WTC11 (cell line): ENCODE measurements around the gene ZNF764. TPM values are rescaled to one million over a fixed set of nuclear protein-coding genes. Genes with fewer than 3 reads are reported as not detected.
A peak's percentile ranks its signal among the peaks of the same experiment; 100 is the strongest.

Experiments
- ELF4 ChIP-seq: sonication (generic); formaldehyde crosslinking; IDR thresholded peaks from 2 replicates; pipeline ENCODE4 v1.8.1; 2022; ENCODE audit warnings: low read depth, mild to moderate bottlenecking, moderate library complexity, missing genetic modification reagents
- GTF2I ChIP-seq: fragments of 250-450 bp; sonication (Bioruptor Pico); conservative IDR thresholded peaks from 2 replicates; pipeline ENCODE4 v1.4.0; 2021; ENCODE audit warnings: mild to moderate bottlenecking
- HMGA2 ChIP-seq: fragments of 250-450 bp; sonication (Bioruptor Pico); IDR thresholded peaks from 2 replicates; pipeline ENCODE4 v1.4.0; 2021; ENCODE audit warnings: mild to moderate bottlenecking, moderate library complexity
- IRF2 ChIP-seq: sonication (generic); formaldehyde crosslinking; IDR thresholded peaks from 2 replicates; pipeline ENCODE4 v1.8.0; 2022; ENCODE audit warnings: low read depth, missing genetic modification reagents, borderline replicate concordance
- NFYB ChIP-seq: sonication (generic); formaldehyde crosslinking; conservative IDR thresholded peaks from 2 replicates; pipeline ENCODE4 v1.8.0; 2022; ENCODE audit warnings: low read depth, missing genetic modification reagents
- PRRX2 ChIP-seq: fragments of 250-450 bp; sonication (Bioruptor Pico); IDR thresholded peaks from 2 replicates; pipeline ENCODE4 v1.8.0; 2021; ENCODE audit warnings: mild to moderate bottlenecking
- RELA ChIP-seq: sonication (generic); formaldehyde crosslinking; IDR thresholded peaks from 2 replicates; pipeline ENCODE4 v1.8.1; 2022; ENCODE audit warnings: missing genetic modification reagents, mild to moderate bottlenecking, borderline replicate concordance
- SOX15 ChIP-seq: fragments of 250-450 bp; sonication (Bioruptor Pico); IDR thresholded peaks from 2 replicates; pipeline ENCODE4 v1.9.0; 2021; ENCODE audit warnings: mild to moderate bottlenecking
- TEAD4 ChIP-seq: sonication (generic); formaldehyde crosslinking; IDR thresholded peaks from 2 replicates; pipeline ENCODE4 v1.8.0; 2022; ENCODE audit warnings: mild to moderate bottlenecking, missing genetic modification reagents
- ZNF138 ChIP-seq: sonication (generic); formaldehyde crosslinking; conservative IDR thresholded peaks from 2 replicates; pipeline ENCODE4 v1.8.1; 2022; ENCODE audit warnings: mild to moderate bottlenecking, moderate library complexity, missing genetic modification reagents
- total RNA-seq: library from RNA; stranded (reverse); gene quantifications from 3 replicates; pipeline ENCODE4 v1.2.3, GENCODE V29; 2021
- TF ChIP-seq, protein P1 (sequence below): sonication (generic); formaldehyde crosslinking; IDR thresholded peaks from 2 replicates; pipeline ENCODE4 v1.8.1; 2022; ENCODE audit warnings: missing genetic modification reagents, borderline replicate concordance
- TF ChIP-seq, protein P2 (sequence below): sonication (generic); formaldehyde crosslinking; IDR thresholded peaks from 2 replicates; pipeline ENCODE4 v1.8.0; 2023; ENCODE audit warnings: missing genetic modification reagents, mild to moderate bottlenecking, borderline replicate concordance
- TF ChIP-seq, protein P3 (sequence below): sonication (generic); formaldehyde crosslinking; IDR thresholded peaks from 2 replicates; pipeline ENCODE4 v1.8.1; 2023; ENCODE audit warnings: mild to moderate bottlenecking, missing genetic modification reagents, moderate library complexity
- TF ChIP-seq, protein P4 (sequence below): sonication (generic); formaldehyde crosslinking; conservative IDR thresholded peaks from 2 replicates; pipeline ENCODE4 v1.8.1; 2022; ENCODE audit warnings: mild to moderate bottlenecking, missing genetic modification reagents
- TF ChIP-seq, protein P5 (sequence below): sonication (generic); formaldehyde crosslinking; IDR thresholded peaks from 2 replicates; pipeline ENCODE4 v1.8.1; 2023; ENCODE audit warnings: mild to moderate bottlenecking, missing genetic modification reagents
- TF ChIP-seq, protein P6 (sequence below): sonication (generic); formaldehyde crosslinking; IDR thresholded peaks from 2 replicates; pipeline ENCODE4 v1.8.1; 2022; ENCODE audit warnings: low read depth, missing genetic modification reagents, borderline replicate concordance
- TF ChIP-seq, protein P7 (sequence below): sonication (generic); formaldehyde crosslinking; IDR thresholded peaks from 2 replicates; pipeline ENCODE4 v1.8.1; 2022; ENCODE audit warnings: mild to moderate bottlenecking, missing genetic modification reagents, moderate library complexity, borderline replicate concordance
- TF ChIP-seq, protein P8 (sequence below): sonication (generic); formaldehyde crosslinking; IDR thresholded peaks from 2 replicates; pipeline ENCODE4 v1.8.0; 2023; ENCODE audit warnings: missing genetic modification reagents
- TF ChIP-seq, protein P9 (sequence below): sonication (generic); formaldehyde crosslinking; IDR thresholded peaks from 2 replicates; pipeline ENCODE4 v1.8.0; 2022; ENCODE audit warnings: missing genetic modification reagents
- TF ChIP-seq, protein P10 (sequence below): fragments of 250-450 bp; sonication (Bioruptor Pico); IDR thresholded peaks from 2 replicates; pipeline ENCODE4 v1.8.0; 2021; ENCODE audit warnings: mild to moderate bottlenecking

The ZNF764 gene
- total RNA-seq, 1 experiment from 2014 or later: 10.4 TPM

DNA sequence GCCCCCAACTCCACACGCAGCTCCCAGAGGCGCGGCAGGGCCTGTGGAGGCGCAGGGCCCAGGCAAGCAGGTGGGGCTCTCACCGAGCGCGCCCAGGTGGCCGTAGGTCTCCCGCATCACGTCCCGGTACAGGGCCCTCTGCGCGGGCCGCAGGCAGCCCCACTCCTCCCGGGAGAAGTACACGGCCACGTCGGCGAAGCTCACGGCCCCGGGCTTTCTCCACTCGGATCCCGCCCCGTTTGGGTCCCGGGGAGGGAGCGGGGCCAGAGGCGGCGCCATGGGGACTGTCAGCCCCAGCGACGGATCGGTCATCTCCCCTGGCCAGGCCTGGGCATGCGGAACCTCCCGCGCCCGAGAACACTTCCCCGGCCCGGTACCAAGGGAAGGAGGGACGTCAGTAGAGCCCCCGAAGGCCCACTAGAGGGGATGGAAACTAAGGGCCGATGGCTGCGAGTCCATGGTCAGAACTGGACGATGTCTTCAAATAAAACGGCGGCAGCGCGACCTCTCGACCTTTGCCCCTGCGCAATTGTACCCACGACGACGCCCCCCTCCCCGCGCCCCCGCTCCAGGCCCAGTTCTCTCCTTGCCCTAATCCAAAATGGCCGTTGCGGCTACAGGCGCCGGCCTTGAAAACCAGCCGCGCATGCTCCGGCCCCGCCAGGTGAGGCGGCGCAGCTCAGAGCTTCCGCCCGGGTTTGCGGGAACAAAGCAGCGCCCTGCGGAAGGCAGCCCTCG, 23.6 kb downstream of the ZNF764 start, which contains the start of gene ZNF747 (continued):
- TF ChIP-seq, protein P1, sequence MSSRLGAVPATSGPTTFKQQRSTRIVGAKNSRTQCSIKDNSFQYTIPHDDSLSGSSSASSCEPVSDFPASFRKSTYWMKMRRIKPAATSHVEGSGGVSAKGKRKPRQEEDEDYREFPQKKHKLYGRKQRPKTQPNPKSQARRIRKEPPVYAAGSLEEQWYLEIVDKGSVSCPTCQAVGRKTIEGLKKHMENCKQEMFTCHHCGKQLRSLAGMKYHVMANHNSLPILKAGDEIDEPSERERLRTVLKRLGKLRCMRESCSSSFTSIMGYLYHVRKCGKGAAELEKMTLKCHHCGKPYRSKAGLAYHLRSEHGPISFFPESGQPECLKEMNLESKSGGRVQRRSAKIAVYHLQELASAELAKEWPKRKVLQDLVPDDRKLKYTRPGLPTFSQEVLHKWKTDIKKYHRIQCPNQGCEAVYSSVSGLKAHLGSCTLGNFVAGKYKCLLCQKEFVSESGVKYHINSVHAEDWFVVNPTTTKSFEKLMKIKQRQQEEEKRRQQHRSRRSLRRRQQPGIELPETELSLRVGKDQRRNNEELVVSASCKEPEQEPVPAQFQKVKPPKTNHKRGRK (CRISPR knock-in tag): no peak
- TF ChIP-seq SOX15 (CRISPR knock-in tag): no peak
- 0 out of 2 replicates have a peak, but pooled peaks have one; percentile 32 for TF ChIP-seq TEAD4 (CRISPR knock-in tag)
- no peak for TF ChIP-seq HMGA2 (CRISPR knock-in tag)
- TF ChIP-seq PRRX2 (CRISPR knock-in tag): no peak
- TF ChIP-seq, protein P2, sequence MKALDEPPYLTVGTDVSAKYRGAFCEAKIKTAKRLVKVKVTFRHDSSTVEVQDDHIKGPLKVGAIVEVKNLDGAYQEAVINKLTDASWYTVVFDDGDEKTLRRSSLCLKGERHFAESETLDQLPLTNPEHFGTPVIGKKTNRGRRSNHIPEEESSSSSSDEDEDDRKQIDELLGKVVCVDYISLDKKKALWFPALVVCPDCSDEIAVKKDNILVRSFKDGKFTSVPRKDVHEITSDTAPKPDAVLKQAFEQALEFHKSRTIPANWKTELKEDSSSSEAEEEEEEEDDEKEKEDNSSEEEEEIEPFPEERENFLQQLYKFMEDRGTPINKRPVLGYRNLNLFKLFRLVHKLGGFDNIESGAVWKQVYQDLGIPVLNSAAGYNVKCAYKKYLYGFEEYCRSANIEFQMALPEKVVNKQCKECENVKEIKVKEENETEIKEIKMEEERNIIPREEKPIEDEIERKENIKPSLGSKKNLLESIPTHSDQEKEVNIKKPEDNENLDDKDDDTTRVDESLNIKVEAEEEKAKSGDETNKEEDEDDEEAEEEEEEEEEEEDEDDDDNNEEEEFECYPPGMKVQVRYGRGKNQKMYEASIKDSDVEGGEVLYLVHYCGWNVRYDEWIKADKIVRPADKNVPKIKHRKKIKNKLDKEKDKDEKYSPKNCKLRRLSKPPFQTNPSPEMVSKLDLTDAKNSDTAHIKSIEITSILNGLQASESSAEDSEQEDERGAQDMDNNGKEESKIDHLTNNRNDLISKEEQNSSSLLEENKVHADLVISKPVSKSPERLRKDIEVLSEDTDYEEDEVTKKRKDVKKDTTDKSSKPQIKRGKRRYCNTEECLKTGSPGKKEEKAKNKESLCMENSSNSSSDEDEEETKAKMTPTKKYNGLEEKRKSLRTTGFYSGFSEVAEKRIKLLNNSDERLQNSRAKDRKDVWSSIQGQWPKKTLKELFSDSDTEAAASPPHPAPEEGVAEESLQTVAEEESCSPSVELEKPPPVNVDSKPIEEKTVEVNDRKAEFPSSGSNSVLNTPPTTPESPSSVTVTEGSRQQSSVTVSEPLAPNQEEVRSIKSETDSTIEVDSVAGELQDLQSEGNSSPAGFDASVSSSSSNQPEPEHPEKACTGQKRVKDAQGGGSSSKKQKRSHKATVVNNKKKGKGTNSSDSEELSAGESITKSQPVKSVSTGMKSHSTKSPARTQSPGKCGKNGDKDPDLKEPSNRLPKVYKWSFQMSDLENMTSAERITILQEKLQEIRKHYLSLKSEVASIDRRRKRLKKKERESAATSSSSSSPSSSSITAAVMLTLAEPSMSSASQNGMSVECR (CRISPR knock-in tag): 0 out of 2 replicates have a peak, but pooled peaks have one; percentile 70
- TF ChIP-seq, protein P3, sequence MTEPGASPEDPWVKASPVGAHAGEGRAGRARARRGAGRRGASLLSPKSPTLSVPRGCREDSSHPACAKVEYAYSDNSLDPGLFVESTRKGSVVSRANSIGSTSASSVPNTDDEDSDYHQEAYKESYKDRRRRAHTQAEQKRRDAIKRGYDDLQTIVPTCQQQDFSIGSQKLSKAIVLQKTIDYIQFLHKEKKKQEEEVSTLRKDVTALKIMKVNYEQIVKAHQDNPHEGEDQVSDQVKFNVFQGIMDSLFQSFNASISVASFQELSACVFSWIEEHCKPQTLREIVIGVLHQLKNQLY: 0 out of 2 replicates have a peak, but pooled peaks have one; percentile 47
- TF ChIP-seq GTF2I: no peak
- TF ChIP-seq, protein P4, sequence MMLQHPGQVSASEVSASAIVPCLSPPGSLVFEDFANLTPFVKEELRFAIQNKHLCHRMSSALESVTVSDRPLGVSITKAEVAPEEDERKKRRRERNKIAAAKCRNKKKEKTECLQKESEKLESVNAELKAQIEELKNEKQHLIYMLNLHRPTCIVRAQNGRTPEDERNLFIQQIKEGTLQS (CRISPR knock-in tag): no peak
- peak; percentile 69; the same call in 1 of the 2 replicates for TF ChIP-seq RELA (CRISPR knock-in tag)
- TF ChIP-seq, protein P5, sequence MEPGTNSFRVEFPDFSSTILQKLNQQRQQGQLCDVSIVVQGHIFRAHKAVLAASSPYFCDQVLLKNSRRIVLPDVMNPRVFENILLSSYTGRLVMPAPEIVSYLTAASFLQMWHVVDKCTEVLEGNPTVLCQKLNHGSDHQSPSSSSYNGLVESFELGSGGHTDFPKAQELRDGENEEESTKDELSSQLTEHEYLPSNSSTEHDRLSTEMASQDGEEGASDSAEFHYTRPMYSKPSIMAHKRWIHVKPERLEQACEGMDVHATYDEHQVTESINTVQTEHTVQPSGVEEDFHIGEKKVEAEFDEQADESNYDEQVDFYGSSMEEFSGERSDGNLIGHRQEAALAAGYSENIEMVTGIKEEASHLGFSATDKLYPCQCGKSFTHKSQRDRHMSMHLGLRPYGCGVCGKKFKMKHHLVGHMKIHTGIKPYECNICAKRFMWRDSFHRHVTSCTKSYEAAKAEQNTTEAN (CRISPR knock-in tag): 0 out of 2 replicates have a peak, but pooled peaks have one; percentile 76
- TF ChIP-seq ELF4 (CRISPR knock-in tag): no peak
- TF ChIP-seq NFYB (CRISPR knock-in tag): no peak
- TF ChIP-seq ZNF138 (CRISPR knock-in tag): no peak
- TF ChIP-seq, protein P6, sequence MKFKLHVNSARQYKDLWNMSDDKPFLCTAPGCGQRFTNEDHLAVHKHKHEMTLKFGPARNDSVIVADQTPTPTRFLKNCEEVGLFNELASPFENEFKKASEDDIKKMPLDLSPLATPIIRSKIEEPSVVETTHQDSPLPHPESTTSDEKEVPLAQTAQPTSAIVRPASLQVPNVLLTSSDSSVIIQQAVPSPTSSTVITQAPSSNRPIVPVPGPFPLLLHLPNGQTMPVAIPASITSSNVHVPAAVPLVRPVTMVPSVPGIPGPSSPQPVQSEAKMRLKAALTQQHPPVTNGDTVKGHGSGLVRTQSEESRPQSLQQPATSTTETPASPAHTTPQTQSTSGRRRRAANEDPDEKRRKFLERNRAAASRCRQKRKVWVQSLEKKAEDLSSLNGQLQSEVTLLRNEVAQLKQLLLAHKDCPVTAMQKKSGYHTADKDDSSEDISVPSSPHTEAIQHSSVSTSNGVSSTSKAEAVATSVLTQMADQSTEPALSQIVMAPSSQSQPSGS (CRISPR knock-in tag): no peak
- TF ChIP-seq, protein P7, sequence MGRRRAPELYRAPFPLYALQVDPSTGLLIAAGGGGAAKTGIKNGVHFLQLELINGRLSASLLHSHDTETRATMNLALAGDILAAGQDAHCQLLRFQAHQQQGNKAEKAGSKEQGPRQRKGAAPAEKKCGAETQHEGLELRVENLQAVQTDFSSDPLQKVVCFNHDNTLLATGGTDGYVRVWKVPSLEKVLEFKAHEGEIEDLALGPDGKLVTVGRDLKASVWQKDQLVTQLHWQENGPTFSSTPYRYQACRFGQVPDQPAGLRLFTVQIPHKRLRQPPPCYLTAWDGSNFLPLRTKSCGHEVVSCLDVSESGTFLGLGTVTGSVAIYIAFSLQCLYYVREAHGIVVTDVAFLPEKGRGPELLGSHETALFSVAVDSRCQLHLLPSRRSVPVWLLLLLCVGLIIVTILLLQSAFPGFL (CRISPR knock-in tag): peak; percentile 76; the same call in 1 of the 2 replicates
- TF ChIP-seq, protein P8, sequence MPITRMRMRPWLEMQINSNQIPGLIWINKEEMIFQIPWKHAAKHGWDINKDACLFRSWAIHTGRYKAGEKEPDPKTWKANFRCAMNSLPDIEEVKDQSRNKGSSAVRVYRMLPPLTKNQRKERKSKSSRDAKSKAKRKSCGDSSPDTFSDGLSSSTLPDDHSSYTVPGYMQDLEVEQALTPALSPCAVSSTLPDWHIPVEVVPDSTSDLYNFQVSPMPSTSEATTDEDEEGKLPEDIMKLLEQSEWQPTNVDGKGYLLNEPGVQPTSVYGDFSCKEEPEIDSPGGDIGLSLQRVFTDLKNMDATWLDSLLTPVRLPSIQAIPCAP (CRISPR knock-in tag): no peak
- no peak for TF ChIP-seq IRF2 (CRISPR knock-in tag)
- TF ChIP-seq, protein P9, sequence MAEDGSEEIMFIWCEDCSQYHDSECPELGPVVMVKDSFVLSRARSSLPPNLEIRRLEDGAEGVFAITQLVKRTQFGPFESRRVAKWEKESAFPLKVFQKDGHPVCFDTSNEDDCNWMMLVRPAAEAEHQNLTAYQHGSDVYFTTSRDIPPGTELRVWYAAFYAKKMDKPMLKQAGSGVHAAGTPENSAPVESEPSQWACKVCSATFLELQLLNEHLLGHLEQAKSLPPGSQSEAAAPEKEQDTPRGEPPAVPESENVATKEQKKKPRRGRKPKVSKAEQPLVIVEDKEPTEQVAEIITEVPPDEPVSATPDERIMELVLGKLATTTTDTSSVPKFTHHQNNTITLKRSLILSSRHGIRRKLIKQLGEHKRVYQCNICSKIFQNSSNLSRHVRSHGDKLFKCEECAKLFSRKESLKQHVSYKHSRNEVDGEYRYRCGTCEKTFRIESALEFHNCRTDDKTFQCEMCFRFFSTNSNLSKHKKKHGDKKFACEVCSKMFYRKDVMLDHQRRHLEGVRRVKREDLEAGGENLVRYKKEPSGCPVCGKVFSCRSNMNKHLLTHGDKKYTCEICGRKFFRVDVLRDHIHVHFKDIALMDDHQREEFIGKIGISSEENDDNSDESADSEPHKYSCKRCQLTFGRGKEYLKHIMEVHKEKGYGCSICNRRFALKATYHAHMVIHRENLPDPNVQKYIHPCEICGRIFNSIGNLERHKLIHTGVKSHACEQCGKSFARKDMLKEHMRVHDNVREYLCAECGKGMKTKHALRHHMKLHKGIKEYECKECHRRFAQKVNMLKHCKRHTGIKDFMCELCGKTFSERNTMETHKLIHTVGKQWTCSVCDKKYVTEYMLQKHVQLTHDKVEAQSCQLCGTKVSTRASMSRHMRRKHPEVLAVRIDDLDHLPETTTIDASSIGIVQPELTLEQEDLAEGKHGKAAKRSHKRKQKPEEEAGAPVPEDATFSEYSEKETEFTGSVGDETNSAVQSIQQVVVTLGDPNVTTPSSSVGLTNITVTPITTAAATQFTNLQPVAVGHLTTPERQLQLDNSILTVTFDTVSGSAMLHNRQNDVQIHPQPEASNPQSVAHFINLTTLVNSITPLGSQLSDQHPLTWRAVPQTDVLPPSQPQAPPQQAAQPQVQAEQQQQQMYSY (CRISPR knock-in tag): no peak
- TF ChIP-seq, protein P10, sequence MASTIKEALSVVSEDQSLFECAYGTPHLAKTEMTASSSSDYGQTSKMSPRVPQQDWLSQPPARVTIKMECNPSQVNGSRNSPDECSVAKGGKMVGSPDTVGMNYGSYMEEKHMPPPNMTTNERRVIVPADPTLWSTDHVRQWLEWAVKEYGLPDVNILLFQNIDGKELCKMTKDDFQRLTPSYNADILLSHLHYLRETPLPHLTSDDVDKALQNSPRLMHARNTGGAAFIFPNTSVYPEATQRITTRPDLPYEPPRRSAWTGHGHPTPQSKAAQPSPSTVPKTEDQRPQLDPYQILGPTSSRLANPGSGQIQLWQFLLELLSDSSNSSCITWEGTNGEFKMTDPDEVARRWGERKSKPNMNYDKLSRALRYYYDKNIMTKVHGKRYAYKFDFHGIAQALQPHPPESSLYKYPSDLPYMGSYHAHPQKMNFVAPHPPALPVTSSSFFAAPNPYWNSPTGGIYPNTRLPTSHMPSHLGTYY (CRISPR knock-in tag): no peak
